Uterus (tissue), 4 donors: ENCODE results near the gene YTHDF1. TPM values are rescaled to one million over a fixed set of nuclear protein-coding genes. Genes with fewer than 3 reads are reported as not detected.

ENCODE experiments used
- DNase-seq, 2 donors: peaks; one replicate each; pipeline ENCODE4 v3.0.0-alpha.2; 2019 to 2020
- H3K27ac ChIP-seq, 2 donors: fragments of 200-600 bp; sonication (generic); 1 replicate in 1 of 2; 2 replicates in 1 of 2; pipeline ENCODE4 v1.5.1; 2016 to 2018
- H3K27me3 ChIP-seq, 2 donors: fragments of 200-600 bp; sonication (generic); one replicate each; pipeline ENCODE4 v1.5.1; 2018 to 2019; ENCODE audit warnings: control low read depth in 1 of 2
- H3K36me3 ChIP-seq, 2 donors: fragments of 200-600 bp; sonication (generic); one replicate each; pipeline ENCODE4 v1.5.1; 2019; ENCODE audit warnings: control low read depth in 1 of 2
- H3K4me1 ChIP-seq, 2 donors: fragments of 200-600 bp; sonication (generic); one replicate each; pipeline ENCODE4 v1.5.1; 2018 to 2019; ENCODE audit warnings: control low read depth in 1 of 2
- H3K4me3 ChIP-seq, 2 donors: fragments of 200-600 bp; sonication (generic); 1 replicate in 1 of 2; 2 replicates in 1 of 2; pipeline ENCODE4 v1.5.1; 2018 to 2019; ENCODE audit warnings: mild to moderate bottlenecking in 1 of 2
- H3K9me3 ChIP-seq, 2 donors: fragments of 200-600 bp; sonication (generic); one replicate each; pipeline ENCODE4 v1.5.1; 2019; ENCODE audit warnings: control low read depth in 1 of 2
- POLR2A ChIP-seq, 2 donors: fragments of 450-650 bp; IDR thresholded peaks; one replicate each; pipeline ENCODE4 v1.6.1; 2016; ENCODE audit warnings: antibody characterized with exemption in 2 of 2, mild to moderate bottlenecking in 1 of 2, moderate library complexity in 1 of 2
- intact Hi-C: fragments of 100-400 bp; cut with DNase I; formaldehyde crosslinking; loops from one replicate; pipeline ENCODE4 v1.15.1; 2023; ENCODE audit warnings: low total_unique reads
- total RNA-seq, 4 donors: library from RNA; depleted of rRNA in 3 of 4; stranded (reverse); fragments of >200 nt in 3 of 4; gene quantifications; one replicate each; pipeline versions ENCODE4 v1.1.0 to v1.2.4, GENCODE V29; 2014 to 2023
- TF ChIP-seq, protein P1 (sequence below), 4 experiments: fragments of 200-600 bp in 2 of 4; fragments of 450-650 bp in 2 of 4; sonication (generic) in 2 of 4; IDR thresholded peaks; one replicate each; pipeline ENCODE4 v1.5.1; 2016 to 2019; ENCODE audit warnings: antibody characterized with exemption in 4 of 4, mild to moderate bottlenecking in 2 of 4, moderate library complexity in 1 of 4
- donor health status: DM: yes; HTN: yes; CAD: no.

YTHDF1 gene
- total RNA-seq, 4 donors from 2014 or later = 17.9 to 35.8 (median 25.8) TPM

DNA sequence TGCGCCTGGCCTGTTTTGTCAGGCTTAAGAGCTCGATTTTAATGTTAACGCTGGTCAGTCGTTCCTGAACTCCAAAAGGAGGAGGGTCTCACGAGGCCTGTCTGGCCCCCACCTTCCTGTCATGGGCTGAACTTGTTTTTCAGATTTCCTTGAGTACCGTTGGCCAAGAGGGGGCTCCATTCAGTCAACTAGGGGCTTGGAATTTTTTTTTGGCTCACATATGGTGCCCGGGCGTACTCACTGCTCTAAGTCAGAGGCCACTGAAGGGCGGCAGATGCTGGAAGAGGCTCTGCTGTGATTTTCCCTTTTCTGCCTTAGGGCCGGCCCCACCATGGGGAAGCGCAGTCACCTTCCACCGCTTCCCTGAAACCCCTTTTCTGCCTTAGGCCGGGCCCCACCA is 12.9 kb upstream of the YTHDF1 start:
- H3K4me3 ChIP-seq = no peak overlapping the region
- no peaks in the 10 kb centered on the region for H3K36me3 ChIP-seq
- DNase-seq = no peak
- TF ChIP-seq POLR2A (IDR thresholded peaks at IDR 0.05) = no peak
- TF ChIP-seq, protein P1, sequence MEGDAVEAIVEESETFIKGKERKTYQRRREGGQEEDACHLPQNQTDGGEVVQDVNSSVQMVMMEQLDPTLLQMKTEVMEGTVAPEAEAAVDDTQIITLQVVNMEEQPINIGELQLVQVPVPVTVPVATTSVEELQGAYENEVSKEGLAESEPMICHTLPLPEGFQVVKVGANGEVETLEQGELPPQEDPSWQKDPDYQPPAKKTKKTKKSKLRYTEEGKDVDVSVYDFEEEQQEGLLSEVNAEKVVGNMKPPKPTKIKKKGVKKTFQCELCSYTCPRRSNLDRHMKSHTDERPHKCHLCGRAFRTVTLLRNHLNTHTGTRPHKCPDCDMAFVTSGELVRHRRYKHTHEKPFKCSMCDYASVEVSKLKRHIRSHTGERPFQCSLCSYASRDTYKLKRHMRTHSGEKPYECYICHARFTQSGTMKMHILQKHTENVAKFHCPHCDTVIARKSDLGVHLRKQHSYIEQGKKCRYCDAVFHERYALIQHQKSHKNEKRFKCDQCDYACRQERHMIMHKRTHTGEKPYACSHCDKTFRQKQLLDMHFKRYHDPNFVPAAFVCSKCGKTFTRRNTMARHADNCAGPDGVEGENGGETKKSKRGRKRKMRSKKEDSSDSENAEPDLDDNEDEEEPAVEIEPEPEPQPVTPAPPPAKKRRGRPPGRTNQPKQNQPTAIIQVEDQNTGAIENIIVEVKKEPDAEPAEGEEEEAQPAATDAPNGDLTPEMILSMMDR (IDR thresholded peaks at IDR 0.05) = no peak
- H3K27ac ChIP-seq = no peak overlapping the region
- H3K4me1 ChIP-seq = no peaks in the 10 kb centered on the region
- H3K27me3 ChIP-seq = no peaks in the 10 kb centered on the region
- intact Hi-C loops = no loop called here
- no peaks in the 10 kb centered on the region for H3K9me3 ChIP-seq

DNA sequence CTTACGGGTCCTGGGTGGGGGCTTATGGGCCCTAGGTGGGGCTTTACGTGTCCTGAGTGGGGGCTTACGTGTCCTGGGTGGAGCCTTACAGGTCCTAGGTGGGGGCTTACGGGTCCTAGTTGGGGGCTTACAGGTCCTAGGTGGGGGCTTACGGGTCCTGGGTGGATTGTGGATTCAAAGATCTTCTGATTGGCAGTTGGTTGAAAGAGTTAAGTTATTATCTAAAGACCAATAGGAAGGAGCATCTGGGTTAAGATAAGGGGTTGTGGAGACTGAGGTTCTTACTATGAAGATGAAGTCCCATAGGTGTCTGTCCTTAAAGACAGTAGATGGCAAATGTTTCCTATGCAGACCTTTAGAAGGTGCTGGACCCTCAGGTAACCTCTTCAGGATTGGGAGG is 11.3 kb upstream of the YTHDF1 start:
- H3K4me3 ChIP-seq = no peak overlapping the region
- DNase-seq = no peak
- no peak overlapping the region for H3K27ac ChIP-seq
- H3K4me1 ChIP-seq = no peaks in the 10 kb centered on the region
- intact Hi-C loops = no loop called here
- H3K9me3 ChIP-seq = no peaks in the 10 kb centered on the region
- H3K27me3 ChIP-seq = no peaks in the 10 kb centered on the region
- H3K36me3 ChIP-seq = no peaks in the 10 kb centered on the region
- TF ChIP-seq, protein P1 (IDR thresholded peaks at IDR 0.05) = no peak
- TF ChIP-seq POLR2A (IDR thresholded peaks at IDR 0.05) = no peak

DNA sequence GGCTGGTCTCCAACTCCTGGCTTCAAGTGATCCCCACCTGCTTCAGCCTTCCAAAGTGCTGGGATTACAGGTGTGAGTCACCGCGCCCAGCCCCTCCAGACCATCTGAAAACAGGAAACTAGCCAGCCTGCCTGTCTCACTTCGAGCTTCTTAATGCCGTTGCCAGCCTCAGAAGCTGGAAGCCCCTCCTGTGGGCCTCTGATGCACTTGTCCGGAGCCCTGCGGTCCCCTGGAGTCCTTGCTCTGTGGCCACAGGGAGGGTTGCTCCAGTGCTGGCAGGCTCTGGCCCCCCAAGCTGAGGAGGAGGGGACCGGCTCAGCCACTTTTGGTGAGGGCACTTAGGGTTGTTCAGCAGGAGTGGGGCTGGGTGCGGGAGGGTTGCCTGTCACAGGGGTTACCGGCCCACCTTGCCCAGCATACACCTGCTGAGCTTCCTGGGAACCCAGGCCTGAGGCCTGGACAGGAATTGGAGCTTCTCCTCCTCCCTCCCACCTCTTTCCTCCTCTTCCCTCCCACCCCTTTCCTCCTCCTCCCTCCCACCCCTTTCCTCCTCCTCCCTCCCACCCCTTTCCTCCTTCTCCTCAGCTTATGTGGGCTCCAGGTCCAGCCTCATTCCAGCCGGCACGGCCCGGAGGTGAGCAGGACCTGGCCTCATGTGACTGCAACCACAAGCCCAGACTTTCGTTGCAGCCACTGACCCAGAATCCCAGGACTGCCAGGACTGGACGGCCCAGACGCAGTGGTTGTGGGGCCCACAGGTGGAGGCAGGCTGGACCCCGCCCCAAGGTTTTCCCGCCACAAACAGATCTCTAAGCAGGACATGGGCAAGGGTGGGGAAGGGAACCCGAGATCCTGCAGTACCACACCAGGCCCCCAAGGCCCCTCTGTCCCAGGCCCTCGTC is 10.4 kb upstream of the YTHDF1 start:
- Histone ChIP-seq H3K4me1 (no peaks in the 10 kb centered on the region), H3K36me3 (no peaks in the 10 kb centered on the region), H3K27ac (no peak overlapping the region), H3K27me3 (no peaks in the 10 kb centered on the region), H3K9me3 (no peaks in the 10 kb centered on the region), H3K4me3 (no peak overlapping the region)
- DNase-seq = no peak
- TF ChIP-seq POLR2A (IDR thresholded peaks at IDR 0.05) = no peak
- TF ChIP-seq, protein P1 (IDR thresholded peaks at IDR 0.05) = no peak
- intact Hi-C loops = no loop called here

DNA sequence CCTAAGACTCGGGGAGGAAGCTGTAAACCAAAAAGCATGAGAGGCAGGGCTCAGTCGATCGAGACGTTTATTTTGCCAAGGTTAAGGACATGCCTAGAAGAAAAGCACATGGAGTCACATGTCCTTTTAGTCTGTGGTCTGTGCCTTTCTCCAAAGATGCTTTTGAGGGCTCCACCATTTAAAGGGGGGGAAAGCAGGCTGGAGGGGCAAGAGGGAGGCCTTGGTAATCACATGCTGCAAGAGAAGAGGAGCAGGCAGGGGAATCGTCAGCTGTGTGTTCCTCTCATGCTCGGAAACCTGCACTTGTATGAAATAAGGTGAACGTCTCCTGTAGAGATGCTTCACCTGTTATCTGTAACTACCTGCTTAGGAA is 9.1 kb upstream of the YTHDF1 start:
- Histone ChIP-seq H3K36me3 (no peaks in the 10 kb centered on the region), H3K9me3 (no peaks in the 10 kb centered on the region), H3K4me1 (no peaks in the 10 kb centered on the region), H3K4me3 (no peak overlapping the region), H3K27me3 (no peaks in the 10 kb centered on the region), H3K27ac (no peak overlapping the region)
- intact Hi-C loops = no loop called here
- TF ChIP-seq, protein P1 (IDR thresholded peaks at IDR 0.05) = no peak
- TF ChIP-seq POLR2A (IDR thresholded peaks at IDR 0.05) = no peak
- no peak for DNase-seq

DNA sequence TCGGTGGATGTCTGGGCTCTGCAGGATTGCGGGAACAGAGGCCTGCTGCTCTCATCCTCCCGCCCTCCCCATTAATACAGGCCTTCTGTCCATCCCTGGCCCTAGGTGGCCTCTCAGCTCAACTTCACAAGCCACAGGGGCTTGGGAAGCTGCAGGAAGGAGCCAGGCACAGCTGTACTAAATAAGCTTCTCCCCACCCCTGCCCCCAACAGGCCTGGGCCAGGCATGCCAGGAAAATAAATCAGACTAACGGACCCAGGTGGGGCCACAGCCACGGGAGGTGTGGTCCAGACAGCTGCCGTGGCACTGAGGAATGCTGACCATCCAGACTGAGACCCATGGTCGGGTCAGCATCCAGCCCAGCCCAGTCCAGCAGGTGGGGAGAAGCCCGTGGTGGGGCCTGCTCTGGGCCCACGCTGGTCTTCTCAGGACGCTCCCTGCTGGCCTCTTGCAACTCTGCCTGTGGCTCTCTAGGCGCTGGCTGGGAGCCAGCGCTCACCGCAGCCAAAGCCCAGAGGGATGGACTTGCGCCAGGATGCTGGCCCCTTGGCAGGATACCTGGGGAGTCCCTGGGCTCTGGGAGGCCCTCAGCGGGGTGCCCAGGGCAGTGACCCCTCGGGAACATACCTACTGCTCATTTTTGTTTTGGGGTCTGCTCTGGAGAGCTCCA is 8.6 kb upstream of the YTHDF1 start:
- intact Hi-C loops = no loop called here
- Histone ChIP-seq H3K4me3 (no peak overlapping the region), H3K36me3 (no peaks in the 10 kb centered on the region), H3K9me3 (no peaks in the 10 kb centered on the region), H3K4me1 (no peaks in the 10 kb centered on the region), H3K27ac (no peak overlapping the region), H3K27me3 (no peaks in the 10 kb centered on the region)
- DNase-seq = peak; percentile 29 to 37
- TF ChIP-seq POLR2A (IDR thresholded peaks at IDR 0.05) = no peak
